ENCODE measurements around the gene YARS1. TPM values are rescaled to one million over a fixed set of nuclear protein-coding genes. Genes with fewer than 3 reads are reported as not detected.
A peak's percentile ranks its signal among the peaks of the same experiment; 100 is the strongest.

YARS1 gene
- total and polyA plus RNA-seq, 2 donors (not counting 1 experiment from before 2014, with no cell fraction given) = 94.4 to 295 TPM

DNA sequence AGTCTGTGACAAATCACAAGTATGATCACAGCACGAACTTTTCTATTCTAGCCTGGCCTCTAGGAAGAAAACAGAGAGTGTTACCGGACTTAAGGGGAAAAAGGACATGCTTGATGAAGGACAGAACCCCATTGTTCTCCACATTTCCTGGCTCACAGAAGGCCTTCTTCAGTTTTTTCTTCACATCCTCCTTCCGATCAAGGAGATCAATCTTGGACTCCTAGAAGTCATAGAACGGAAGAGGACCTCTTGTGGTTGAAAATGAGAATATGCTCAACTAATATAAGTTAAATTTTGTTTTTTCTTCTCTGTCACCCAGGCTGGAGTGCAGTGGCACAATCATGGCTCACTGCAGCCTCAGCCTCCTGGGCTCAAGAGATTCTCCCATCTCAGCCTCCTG lies 30.3 kb downstream of the YARS1 start:
- Histone ChIP-seq H3K4me2 (ENCODE audit: extremely low read depth, insufficient read depth, low read length) (no peak overlapping the region), H3K27me3 (ENCODE audit: control insufficient read depth, insufficient read depth, low read length) (no peaks in the 10 kb centered on the region), H3K9me3 (ENCODE audit: control insufficient read depth, insufficient read depth, low read depth, low read length) (no peaks in the 10 kb centered on the region), H3K4me3 (replicated peaks in 1 of 4; ENCODE audit: control extremely low read depth in 1 of 4, insufficient read depth in 1 of 4, low read depth in 3 of 4, low read length in 4 of 4) (no peak overlapping the region), H4K20me1 (ENCODE audit: control insufficient read depth, extremely low read depth, insufficient read depth, low read length) (no peaks in the 10 kb centered on the region), H3K79me2 (ENCODE audit: control insufficient read depth, insufficient read depth, low read length) (peaks cover 2% of the 10 kb centered on the region), H3K4me1 (ENCODE audit: control insufficient read depth, extremely low read depth, insufficient read depth, low read length) (peaks cover 2% of the 10 kb centered on the region), H3K36me3 (ENCODE audit: control insufficient read depth, insufficient read depth, low read length) (peaks cover 19% of the 10 kb centered on the region), H3K27ac (ENCODE audit: insufficient read depth, low read length) (no peak overlapping the region), H2AFZ (ENCODE audit: low read length) (no peak overlapping the region), H3K9ac (ENCODE audit: insufficient read depth, low read length) (no peak overlapping the region)
- no peak for TF ChIP-seq EZH2 (IDR thresholded peaks at IDR 0.05; ENCODE audit: low read length, missing control alignments)
- TF ChIP-seq, protein P1, sequence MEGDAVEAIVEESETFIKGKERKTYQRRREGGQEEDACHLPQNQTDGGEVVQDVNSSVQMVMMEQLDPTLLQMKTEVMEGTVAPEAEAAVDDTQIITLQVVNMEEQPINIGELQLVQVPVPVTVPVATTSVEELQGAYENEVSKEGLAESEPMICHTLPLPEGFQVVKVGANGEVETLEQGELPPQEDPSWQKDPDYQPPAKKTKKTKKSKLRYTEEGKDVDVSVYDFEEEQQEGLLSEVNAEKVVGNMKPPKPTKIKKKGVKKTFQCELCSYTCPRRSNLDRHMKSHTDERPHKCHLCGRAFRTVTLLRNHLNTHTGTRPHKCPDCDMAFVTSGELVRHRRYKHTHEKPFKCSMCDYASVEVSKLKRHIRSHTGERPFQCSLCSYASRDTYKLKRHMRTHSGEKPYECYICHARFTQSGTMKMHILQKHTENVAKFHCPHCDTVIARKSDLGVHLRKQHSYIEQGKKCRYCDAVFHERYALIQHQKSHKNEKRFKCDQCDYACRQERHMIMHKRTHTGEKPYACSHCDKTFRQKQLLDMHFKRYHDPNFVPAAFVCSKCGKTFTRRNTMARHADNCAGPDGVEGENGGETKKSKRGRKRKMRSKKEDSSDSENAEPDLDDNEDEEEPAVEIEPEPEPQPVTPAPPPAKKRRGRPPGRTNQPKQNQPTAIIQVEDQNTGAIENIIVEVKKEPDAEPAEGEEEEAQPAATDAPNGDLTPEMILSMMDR (conservative IDR thresholded peaks at IDR 0.05 in 1 of 2, IDR thresholded peaks at IDR 0.05 in 1 of 2; ENCODE audit: low read depth in 1 of 2, low read length in 2 of 2) = peak; percentile 29 to 35
- peak; percentile 39 to 46 for DNase-seq (ENCODE audit: low read depth in 2 of 2)

DNA sequence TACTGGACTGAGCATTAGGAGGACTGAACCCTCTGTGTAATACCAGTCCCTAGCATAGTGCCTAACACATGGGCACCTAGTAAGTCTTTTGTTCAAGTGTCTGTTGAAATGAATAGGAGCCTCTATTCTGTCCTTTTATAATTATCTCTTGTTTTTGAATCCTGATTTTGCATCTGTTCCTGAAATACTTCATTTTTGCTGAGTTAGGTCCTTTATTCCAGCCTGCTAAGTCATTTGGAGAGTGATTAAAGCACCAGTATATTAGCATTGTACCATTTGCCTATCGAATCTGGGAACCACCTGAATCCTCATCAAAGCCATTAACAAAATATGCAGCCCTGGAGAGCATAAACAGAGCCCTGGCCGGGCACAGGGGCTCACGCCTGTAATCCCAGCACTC lies 32.3 kb downstream of the YARS1 start:
- H3K4me2 ChIP-seq (ENCODE audit: extremely low read depth, insufficient read depth, low read length) = no peak overlapping the region
- H3K27ac ChIP-seq (ENCODE audit: insufficient read depth, low read length) = no peak overlapping the region
- no peak for TF ChIP-seq EZH2 (IDR thresholded peaks at IDR 0.05; ENCODE audit: low read length, missing control alignments)
- TF ChIP-seq, protein P1 (conservative IDR thresholded peaks at IDR 0.05 in 1 of 2, IDR thresholded peaks at IDR 0.05 in 1 of 2; ENCODE audit: low read depth in 1 of 2, low read length in 2 of 2) = no peak
- H3K9me3 ChIP-seq (ENCODE audit: control insufficient read depth, insufficient read depth, low read depth, low read length) = no peaks in the 10 kb centered on the region
- peaks cover 31% of the 10 kb centered on the region for H3K36me3 ChIP-seq (ENCODE audit: control insufficient read depth, insufficient read depth, low read length)
- no peaks in the 10 kb centered on the region for H3K27me3 ChIP-seq (ENCODE audit: control insufficient read depth, insufficient read depth, low read length)
- DNase-seq (ENCODE audit: low read depth in 2 of 2) = no peak
- no peaks in the 10 kb centered on the region for H4K20me1 ChIP-seq (ENCODE audit: control insufficient read depth, extremely low read depth, insufficient read depth, low read length)
- H3K9ac ChIP-seq (ENCODE audit: insufficient read depth, low read length) = no peak overlapping the region
- no peak overlapping the region for H2AFZ ChIP-seq (ENCODE audit: low read length)
- peaks cover 2% of the 10 kb centered on the region for H3K4me1 ChIP-seq (ENCODE audit: control insufficient read depth, extremely low read depth, insufficient read depth, low read length)
- H3K79me2 ChIP-seq (ENCODE audit: control insufficient read depth, insufficient read depth, low read length) = peaks cover 2% of the 10 kb centered on the region
- H3K4me3 ChIP-seq (replicated peaks in 1 of 4; ENCODE audit: control extremely low read depth in 1 of 4, insufficient read depth in 1 of 4, low read depth in 3 of 4, low read length in 4 of 4) = no peak overlapping the region

DNA sequence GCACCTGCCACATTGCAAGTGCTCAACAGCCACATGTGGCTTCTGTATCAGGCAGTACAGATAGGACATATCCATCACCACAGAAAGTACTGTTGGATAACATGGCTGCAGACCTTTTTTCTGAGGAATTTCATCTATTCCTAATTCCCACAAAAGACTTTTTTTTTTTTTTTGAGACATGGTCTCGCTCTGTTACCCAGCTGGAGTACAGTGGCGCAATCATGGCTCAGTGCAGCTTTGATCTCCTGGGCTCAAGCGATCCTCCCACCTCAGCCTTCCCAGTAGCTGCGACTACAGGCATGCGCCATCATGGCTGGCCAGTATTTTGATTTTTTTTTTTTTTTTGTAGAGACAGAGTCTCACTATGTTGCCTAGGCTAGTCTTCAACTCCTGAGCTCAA lies 33.3 kb downstream of the YARS1 start:
- H3K27me3 ChIP-seq (ENCODE audit: control insufficient read depth, insufficient read depth, low read length) = no peaks in the 10 kb centered on the region
- no peak overlapping the region for H3K27ac ChIP-seq (ENCODE audit: insufficient read depth, low read length)
- H3K4me3 ChIP-seq (replicated peaks in 1 of 4; ENCODE audit: control extremely low read depth in 1 of 4, insufficient read depth in 1 of 4, low read depth in 3 of 4, low read length in 4 of 4) = no peak overlapping the region
- H3K36me3 ChIP-seq (ENCODE audit: control insufficient read depth, insufficient read depth, low read length) = peaks cover 37% of the 10 kb centered on the region
- DNase-seq (ENCODE audit: low read depth in 2 of 2) = no peak
- no peaks in the 10 kb centered on the region for H3K9me3 ChIP-seq (ENCODE audit: control insufficient read depth, insufficient read depth, low read depth, low read length)
- no peak overlapping the region for H3K4me2 ChIP-seq (ENCODE audit: extremely low read depth, insufficient read depth, low read length)
- no peaks in the 10 kb centered on the region for H4K20me1 ChIP-seq (ENCODE audit: control insufficient read depth, extremely low read depth, insufficient read depth, low read length)
- TF ChIP-seq, protein P1 (conservative IDR thresholded peaks at IDR 0.05 in 1 of 2, IDR thresholded peaks at IDR 0.05 in 1 of 2; ENCODE audit: low read depth in 1 of 2, low read length in 2 of 2) = no peak
- no peak for TF ChIP-seq EZH2 (IDR thresholded peaks at IDR 0.05; ENCODE audit: low read length, missing control alignments)
- no peak overlapping the region for H3K9ac ChIP-seq (ENCODE audit: insufficient read depth, low read length)
- no peaks in the 10 kb centered on the region for H3K4me1 ChIP-seq (ENCODE audit: control insufficient read depth, extremely low read depth, insufficient read depth, low read length)
- H3K79me2 ChIP-seq (ENCODE audit: control insufficient read depth, insufficient read depth, low read length) = peaks cover 2% of the 10 kb centered on the region
- no peak overlapping the region for H2AFZ ChIP-seq (ENCODE audit: low read length)

Data from fibroblast of lung (primary cell).